Esophagus squamous epithelium (tissue), 4 donors: ENCODE measurements around the gene CYB561D1.

ENCODE experiments used
- CTCF ChIP-seq, 6 experiments: fragments of 450-650 bp in 4 of 6; fragments of 200-600 bp in 2 of 6; sonication (generic) in 2 of 6; IDR thresholded peaks; one replicate each; pipeline ENCODE4 v1.5.1; 2016 to 2019; ENCODE audit warnings: antibody characterized with exemption in 6 of 6, mild to moderate bottlenecking in 4 of 6, moderate library complexity in 4 of 6
- POLR2A ChIP-seq, 4 donors: fragments of 450-650 bp; IDR thresholded peaks; one replicate each; pipeline ENCODE4 v1.6.1; 2017; ENCODE audit warnings: antibody characterized with exemption in 4 of 4, mild to moderate bottlenecking in 4 of 4, moderate library complexity in 3 of 4

GRCh38 chr1:109504974-109505373, 11.1 kb downstream of the CYB561D1 start:
- TF ChIP-seq CTCF (IDR thresholded peaks at IDR 0.05) (no peak), POLR2A (IDR thresholded peaks at IDR 0.05) (no peak)
